Measurements from ENCODE around the gene KCNK6. TPM values are rescaled to one million over a fixed set of nuclear protein-coding genes. Genes with fewer than 3 reads are reported as not detected.

Gene KCNK6
- total and polyA plus RNA-seq, 4 donors, result 3.0 to 10.8 (median 8.5) TPM

DNA sequence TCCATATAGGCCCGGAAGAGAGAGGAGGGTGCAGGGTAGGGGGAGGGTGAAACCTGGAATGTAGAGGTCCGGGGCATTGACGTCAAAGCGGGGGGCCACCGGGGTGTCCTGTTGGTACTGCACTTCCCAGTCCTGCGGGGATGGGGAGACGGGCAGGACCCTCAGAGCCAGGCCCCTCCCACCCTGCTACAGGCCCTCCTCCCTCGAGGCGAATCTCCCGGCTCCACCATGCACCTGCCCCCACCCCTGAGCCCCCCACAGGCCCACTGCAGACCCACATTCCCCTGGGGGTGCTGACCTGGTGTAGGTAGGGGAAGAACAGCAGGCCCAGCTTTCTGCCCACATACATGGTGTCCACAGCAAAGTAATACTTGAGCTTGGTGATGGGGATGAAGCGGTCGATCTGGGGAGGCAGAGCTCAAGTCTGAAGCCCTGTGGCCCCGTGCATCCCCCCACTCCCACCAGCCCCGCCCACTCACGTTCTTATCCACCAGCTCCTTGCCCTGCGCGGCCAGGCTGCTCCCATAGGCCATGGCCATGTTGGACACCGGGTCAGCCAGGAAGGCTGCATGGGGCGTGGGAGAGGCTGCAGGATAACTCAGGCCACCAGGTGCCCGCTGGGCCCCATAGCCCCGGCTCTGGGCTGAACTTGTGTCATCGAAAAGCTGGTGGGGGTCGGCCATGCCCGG is 10.6 kb upstream of the KCNK6 start:
- Histone ChIP-seq H3K36me3 (ENCODE audit: control insufficient read depth in 4 of 4, insufficient read depth in 4 of 4, low read length in 4 of 4) (peaks cover 0 to 36% (median 10%) of the 10 kb centered on the region in 4 donors), H3K4me3 (no peak overlapping the region), H3K4me1 (ENCODE audit: control insufficient read depth in 5 of 5, insufficient read depth in 5 of 5, low read length in 5 of 5) (peaks cover 0 to 13% (median 0%) of the 10 kb centered on the region in 5 donors), H3K9ac (ENCODE audit: insufficient read depth in 1 of 2, low read length in 2 of 2) (no peak overlapping the region), H3K27me3 (ENCODE audit: control insufficient read depth in 3 of 3, insufficient read depth in 3 of 3, low read length in 2 of 3) (no peaks in the 10 kb centered on the region), H3K9me3 (ENCODE audit: control insufficient read depth in 4 of 4, insufficient read depth in 3 of 4, low read length in 3 of 4) (no peaks in the 10 kb centered on the region), H3K27ac (ENCODE audit: low read depth in 1 of 2, low read length in 1 of 2) (no peak overlapping the region)
- DNase-seq (no peak), ATAC-seq (ENCODE audit: insufficient read depth, low FRiP score) (no peak)
- 90 to 94% methylated on average over 24 of the region's 24 CpGs for WGBS, 2 donors
- TF ChIP-seq, protein P1, sequence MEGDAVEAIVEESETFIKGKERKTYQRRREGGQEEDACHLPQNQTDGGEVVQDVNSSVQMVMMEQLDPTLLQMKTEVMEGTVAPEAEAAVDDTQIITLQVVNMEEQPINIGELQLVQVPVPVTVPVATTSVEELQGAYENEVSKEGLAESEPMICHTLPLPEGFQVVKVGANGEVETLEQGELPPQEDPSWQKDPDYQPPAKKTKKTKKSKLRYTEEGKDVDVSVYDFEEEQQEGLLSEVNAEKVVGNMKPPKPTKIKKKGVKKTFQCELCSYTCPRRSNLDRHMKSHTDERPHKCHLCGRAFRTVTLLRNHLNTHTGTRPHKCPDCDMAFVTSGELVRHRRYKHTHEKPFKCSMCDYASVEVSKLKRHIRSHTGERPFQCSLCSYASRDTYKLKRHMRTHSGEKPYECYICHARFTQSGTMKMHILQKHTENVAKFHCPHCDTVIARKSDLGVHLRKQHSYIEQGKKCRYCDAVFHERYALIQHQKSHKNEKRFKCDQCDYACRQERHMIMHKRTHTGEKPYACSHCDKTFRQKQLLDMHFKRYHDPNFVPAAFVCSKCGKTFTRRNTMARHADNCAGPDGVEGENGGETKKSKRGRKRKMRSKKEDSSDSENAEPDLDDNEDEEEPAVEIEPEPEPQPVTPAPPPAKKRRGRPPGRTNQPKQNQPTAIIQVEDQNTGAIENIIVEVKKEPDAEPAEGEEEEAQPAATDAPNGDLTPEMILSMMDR (IDR thresholded peaks at IDR 0.05; ENCODE audit: control extremely low read depth, extremely low read depth), result no peak

DNA sequence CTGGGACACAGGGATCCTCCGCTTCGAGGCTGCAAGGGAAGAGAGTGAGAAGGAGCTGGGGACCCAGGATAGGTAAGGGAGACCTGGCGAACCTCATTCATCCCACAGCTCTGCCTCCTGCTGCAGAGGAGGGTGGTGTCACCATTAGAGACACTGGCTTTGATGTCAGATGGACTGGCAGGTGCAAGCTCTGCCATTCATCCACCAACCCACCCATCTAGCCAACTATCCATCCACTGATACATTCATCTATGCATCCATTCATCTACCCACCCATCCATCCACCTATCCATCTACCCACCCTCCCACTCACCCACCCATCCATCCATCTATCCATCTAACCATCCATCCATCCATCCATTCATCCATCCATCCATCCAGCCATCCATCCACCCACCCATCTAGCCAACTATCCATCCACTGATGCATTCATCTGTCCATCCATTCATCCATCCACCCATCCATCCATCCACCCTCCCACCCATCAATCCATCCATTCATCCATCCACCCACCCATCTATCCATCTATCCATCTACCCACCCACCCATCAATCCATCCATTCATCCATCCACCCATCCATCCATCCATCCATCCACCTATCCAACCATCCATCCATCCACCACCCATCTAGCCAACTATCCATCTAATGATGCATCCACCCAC is 9.9 kb upstream of the KCNK6 start:
- ATAC-seq (ENCODE audit: insufficient read depth, low FRiP score) (no peak), DNase-seq (no peak)
- Histone ChIP-seq H3K9ac (ENCODE audit: insufficient read depth in 1 of 2, low read length in 2 of 2) (no peak overlapping the region), H3K9me3 (ENCODE audit: control insufficient read depth in 4 of 4, insufficient read depth in 3 of 4, low read length in 3 of 4) (no peaks in the 10 kb centered on the region), H3K27ac (ENCODE audit: low read depth in 1 of 2, low read length in 1 of 2) (no peak overlapping the region), H3K27me3 (ENCODE audit: control insufficient read depth in 3 of 3, insufficient read depth in 3 of 3, low read length in 2 of 3) (no peaks in the 10 kb centered on the region), H3K4me1 (ENCODE audit: control insufficient read depth in 5 of 5, insufficient read depth in 5 of 5, low read length in 5 of 5) (peaks cover 0 to 7% (median 0%) of the 10 kb centered on the region in 5 donors), H3K36me3 (ENCODE audit: control insufficient read depth in 4 of 4, insufficient read depth in 4 of 4, low read length in 4 of 4) (peaks cover 0 to 36% (median 10%) of the 10 kb centered on the region in 4 donors), H3K4me3 (no peak overlapping the region)
- TF ChIP-seq, protein P1 (IDR thresholded peaks at IDR 0.05; ENCODE audit: control extremely low read depth, extremely low read depth), result no peak
- 94 to 96% methylated on average over 3 of the region's 3 CpGs for WGBS, 2 donors

DNA sequence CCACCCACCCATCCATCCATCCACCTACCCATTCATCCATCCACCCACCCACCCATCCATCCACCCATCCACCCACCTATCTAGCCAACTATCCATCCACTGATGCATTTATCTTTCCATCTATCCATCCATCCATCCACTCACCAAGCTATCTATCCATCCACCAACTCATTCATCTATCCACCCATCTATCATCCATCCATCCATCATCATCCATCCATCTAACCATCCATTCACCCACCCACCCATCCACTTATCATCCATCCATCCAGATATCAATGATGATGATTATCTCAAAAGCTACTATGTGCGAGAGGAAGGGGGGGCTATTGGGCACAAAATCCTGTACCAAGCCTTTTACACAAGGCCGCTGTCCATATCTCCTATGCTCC is 9.4 kb upstream of the KCNK6 start:
- Histone ChIP-seq H3K27me3 (ENCODE audit: control insufficient read depth in 3 of 3, insufficient read depth in 3 of 3, low read length in 2 of 3) (no peaks in the 10 kb centered on the region), H3K9me3 (ENCODE audit: control insufficient read depth in 4 of 4, insufficient read depth in 3 of 4, low read length in 3 of 4) (no peaks in the 10 kb centered on the region), H3K27ac (ENCODE audit: low read depth in 1 of 2, low read length in 1 of 2) (no peak overlapping the region), H3K9ac (ENCODE audit: insufficient read depth in 1 of 2, low read length in 2 of 2) (no peak overlapping the region), H3K4me3 (no peak overlapping the region), H3K36me3 (ENCODE audit: control insufficient read depth in 4 of 4, insufficient read depth in 4 of 4, low read length in 4 of 4) (peaks cover 0 to 32% (median 10%) of the 10 kb centered on the region in 4 donors), H3K4me1 (ENCODE audit: control insufficient read depth in 5 of 5, insufficient read depth in 5 of 5, low read length in 5 of 5) (peaks cover 0 to 7% (median 2%) of the 10 kb centered on the region in 5 donors)
- ATAC-seq (ENCODE audit: insufficient read depth, low FRiP score), result no peak
- no peak for DNase-seq
- 97 to 100% methylated on average over 2 of the region's 2 CpGs for WGBS, 2 donors
- TF ChIP-seq, protein P1 (IDR thresholded peaks at IDR 0.05; ENCODE audit: control extremely low read depth, extremely low read depth), result no peak

Measured in lung (tissue), 12 donors.